PC-3 (cell line): ENCODE results near the gene ZC3H6. TPM values are rescaled to one million over a fixed set of nuclear protein-coding genes. Genes with fewer than 3 reads are reported as not detected.

Experiments
- ATAC-seq: fragments of 200-7000 bp; cut with Tn5 transposase; 2 replicates; pipeline ENCODE4 v1.9.1; 2020; ENCODE audit warnings: mild to moderate bottlenecking, moderate library complexity
- BruUV-seq: library from RNA; stranded (reverse); fragments of 400-500 nt; replicated peaks from 2 replicates; lab custom pipeline; 2021; lab: Mats Ljungman, UMichigan
- CTCF ChIA-PET: fragments of 300-600 bp; sonication (Branson Sonifier 250); formaldehyde crosslinking; loops from one replicate; lab custom pipeline; 2022; ENCODE audit warnings: antibody characterized with exemption; lab: Charles Lee
- POLR2A ChIA-PET: fragments of 300-600 bp; sonication (Branson Sonifier 250); formaldehyde crosslinking; loops from one replicate; lab custom pipeline; 2022; ENCODE audit warnings: antibody characterized with exemption; ENCODE audit not compliant: unreplicated experiment; lab: Charles Lee
- DNase-seq: peaks from one replicate; pipeline ENCODE4 v3.0.0-alpha.2; 2015
- H2AFZ ChIP-seq: fragments of 300-600 bp; sonication (generic); 2 replicates; pipeline ENCODE4 v1.6.0; 2016; ENCODE audit warnings: antibody characterized with exemption, low read length
- H3F3A ChIP-seq: fragments of 300-600 bp; sonication (generic); one replicate; pipeline ENCODE4 v1.6.0; 2017; ENCODE audit warnings: antibody characterized with exemption, low read length, control low read depth, mild to moderate bottlenecking; ENCODE audit not compliant: unreplicated experiment
- H3K27ac ChIP-seq: fragments of 300-600 bp; sonication (generic); 2 replicates; pipeline ENCODE4 v1.5.1; 2016; ENCODE audit warnings: mild to moderate bottlenecking, low read length
- H3K27me3 ChIP-seq: fragments of 300-600 bp; sonication (generic); 2 replicates; pipeline ENCODE4 v1.6.1; 2016; ENCODE audit warnings: low read length, mixed read lengths
- H3K36me3 ChIP-seq: fragments of 300-600 bp; sonication (generic); 2 replicates; pipeline ENCODE4 v1.6.1; 2016; ENCODE audit warnings: low read depth, mixed run types, low read length, mixed read lengths
- H3K4me1 ChIP-seq: fragments of 300-600 bp; sonication (generic); 2 replicates; pipeline ENCODE4 v1.5.1; 2016; ENCODE audit warnings: low read length; ENCODE audit not compliant: insufficient read depth
- H3K4me2 ChIP-seq: fragments of 300-600 bp; sonication (generic); 2 replicates; pipeline ENCODE4 v1.6.0; 2016; ENCODE audit warnings: low read length
- H3K4me3 ChIP-seq: fragments of 300-600 bp; sonication (generic); 2 replicates; pipeline ENCODE4 v1.5.1; 2016; ENCODE audit warnings: mild to moderate bottlenecking, low read length, mixed read lengths
- H3K79me2 ChIP-seq: fragments of 300-600 bp; sonication (generic); 2 replicates; pipeline ENCODE4 v1.6.1; 2017; ENCODE audit warnings: low read length, mixed read lengths
- H3K9ac ChIP-seq: fragments of 300-600 bp; sonication (generic); 2 replicates; pipeline ENCODE4 v1.6.0; 2016; ENCODE audit warnings: mild to moderate bottlenecking, low read length
- H3K9me2 ChIP-seq: fragments of 300-600 bp; sonication (generic); replicated peaks from 2 replicates; pipeline ENCODE4 v1.6.1; 2016; ENCODE audit warnings: mixed run types, low read length, mixed read lengths
- H3K9me3 ChIP-seq: fragments of 300-600 bp; sonication (generic); 2 replicates; pipeline ENCODE4 v1.6.1; 2016; ENCODE audit warnings: low read length, mixed read lengths
- H4K20me1 ChIP-seq: fragments of 300-600 bp; sonication (generic); 2 replicates; pipeline ENCODE4 v1.6.1; 2016; ENCODE audit warnings: low read length, mixed read lengths
- EZH2 ChIP-seq: fragments of 300-600 bp; sonication (generic); IDR thresholded peaks from one replicate; pipeline ENCODE4 v1.6.1; 2017; ENCODE audit warnings: antibody characterized with exemption, mild to moderate bottlenecking, low read length; ENCODE audit not compliant: unreplicated experiment
- EZH2phosphoT487 ChIP-seq: fragments of 300-600 bp; sonication (generic); IDR thresholded peaks from 2 replicates; pipeline ENCODE4 v1.6.1; 2018; ENCODE audit warnings: mild to moderate bottlenecking, antibody characterized with exemption, low read length, borderline replicate concordance
- intact Hi-C: fragments of 100-400 bp; cut with micrococcal nuclease; formaldehyde crosslinking; loops from 2 replicates; pipeline ENCODE4 v1.9.0; 2023
- total RNA-seq: library from RNA; depleted of rRNA; stranded (reverse); fragments of >200 nt; gene quantifications from 2 replicates; pipeline ENCODE4 v1.2.3, GENCODE V29; 2014
- TF ChIP-seq, protein P1 (sequence below): fragments of 300-600 bp; sonication (generic); conservative IDR thresholded peaks from 2 replicates; pipeline ENCODE4 v1.5.1; 2017; ENCODE audit warnings: antibody characterized with exemption, low read depth, mild to moderate bottlenecking, low read length

The ZC3H6 gene
- total RNA-seq, 1 experiment from 2014 or later: 1.3 TPM

DNA sequence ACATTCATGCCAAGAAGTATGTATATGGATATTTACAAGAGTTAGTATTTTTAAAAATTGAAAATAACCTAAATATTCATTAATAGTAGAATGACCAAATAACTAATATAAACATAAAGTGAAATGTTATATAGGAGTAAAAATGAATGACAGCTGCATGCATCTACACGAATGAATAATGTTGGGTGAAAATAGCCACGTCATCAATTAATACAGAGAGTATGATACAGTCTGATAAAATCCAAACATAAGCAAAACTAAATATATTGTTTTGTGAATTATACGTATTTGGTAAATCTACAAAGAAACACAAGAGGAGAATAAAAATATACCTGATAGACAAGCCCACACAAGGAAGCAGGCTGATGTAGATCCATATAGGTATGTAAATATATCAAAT lies 45.0 kb upstream of the ZC3H6 start:
- Histone ChIP-seq H3K79me2 (no peaks in the 10 kb centered on the region), H3K9me3 (no peaks in the 10 kb centered on the region), H3K9me2 (no peaks in the 10 kb centered on the region), H3K27me3 (no peaks in the 10 kb centered on the region), H3K4me3 (no peak overlapping the region), H3K4me1 (no peaks in the 10 kb centered on the region), H4K20me1 (no peaks in the 10 kb centered on the region), H3K9ac (no peak overlapping the region), H3K27ac (no peak overlapping the region), H3F3A (no peaks in the 10 kb centered on the region), H3K36me3 (peaks cover 8% of the 10 kb centered on the region; the same call in 1 of the 2 replicates), H3K4me2 (no peak overlapping the region), H2AFZ (no peak overlapping the region)
- intact Hi-C loops: no loop called here
- POLR2A ChIA-PET: no interaction called here
- CTCF ChIA-PET: no interaction called here
- TF ChIP-seq EZH2phosphoT487: no peak
- TF ChIP-seq, protein P1, sequence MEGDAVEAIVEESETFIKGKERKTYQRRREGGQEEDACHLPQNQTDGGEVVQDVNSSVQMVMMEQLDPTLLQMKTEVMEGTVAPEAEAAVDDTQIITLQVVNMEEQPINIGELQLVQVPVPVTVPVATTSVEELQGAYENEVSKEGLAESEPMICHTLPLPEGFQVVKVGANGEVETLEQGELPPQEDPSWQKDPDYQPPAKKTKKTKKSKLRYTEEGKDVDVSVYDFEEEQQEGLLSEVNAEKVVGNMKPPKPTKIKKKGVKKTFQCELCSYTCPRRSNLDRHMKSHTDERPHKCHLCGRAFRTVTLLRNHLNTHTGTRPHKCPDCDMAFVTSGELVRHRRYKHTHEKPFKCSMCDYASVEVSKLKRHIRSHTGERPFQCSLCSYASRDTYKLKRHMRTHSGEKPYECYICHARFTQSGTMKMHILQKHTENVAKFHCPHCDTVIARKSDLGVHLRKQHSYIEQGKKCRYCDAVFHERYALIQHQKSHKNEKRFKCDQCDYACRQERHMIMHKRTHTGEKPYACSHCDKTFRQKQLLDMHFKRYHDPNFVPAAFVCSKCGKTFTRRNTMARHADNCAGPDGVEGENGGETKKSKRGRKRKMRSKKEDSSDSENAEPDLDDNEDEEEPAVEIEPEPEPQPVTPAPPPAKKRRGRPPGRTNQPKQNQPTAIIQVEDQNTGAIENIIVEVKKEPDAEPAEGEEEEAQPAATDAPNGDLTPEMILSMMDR: no peak
- ATAC-seq: no peak
- no peak for DNase-seq
- BruUV-seq: no TSS peak

DNA sequence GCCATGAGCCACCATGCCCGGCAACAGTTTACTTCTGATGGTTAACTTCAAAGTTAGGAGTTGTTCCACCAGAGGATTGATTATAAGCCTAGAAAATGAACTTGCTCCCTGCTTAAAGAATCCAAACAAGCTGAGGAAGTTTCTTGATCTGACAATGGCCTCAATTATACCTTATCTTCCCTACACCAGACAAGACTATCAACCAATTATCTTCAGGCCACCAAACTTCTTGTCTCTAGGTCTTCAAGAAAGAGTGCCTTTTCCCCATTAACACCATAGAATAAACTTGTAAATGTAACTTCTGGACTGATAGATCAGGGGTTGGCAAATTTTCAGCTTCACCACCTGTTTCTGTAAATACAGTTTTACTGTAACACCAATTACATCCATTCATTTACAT lies 35.5 kb upstream of the ZC3H6 start:
- H3K4me1 ChIP-seq: no peaks in the 10 kb centered on the region
- no peak overlapping the region for H2AFZ ChIP-seq
- no peaks in the 10 kb centered on the region for H3K79me2 ChIP-seq
- ATAC-seq (no peak), DNase-seq (no peak)
- H3K9me3 ChIP-seq: no peaks in the 10 kb centered on the region
- ChIA-PET CTCF (no interaction called here), POLR2A (no interaction called here)
- peaks cover 5% of the 10 kb centered on the region for H3K36me3 ChIP-seq
- H3K4me3 ChIP-seq: no peak overlapping the region
- no peak overlapping the region for H3K27ac ChIP-seq
- H3F3A ChIP-seq: no peaks in the 10 kb centered on the region
- TF ChIP-seq EZH2phosphoT487: no peak
- no peak for TF ChIP-seq EZH2
- TF ChIP-seq, protein P1: no peak
- intact Hi-C loops: no loop called here
- no peaks in the 10 kb centered on the region for H4K20me1 ChIP-seq
- H3K27me3 ChIP-seq: no peaks in the 10 kb centered on the region
- BruUV-seq: no TSS peak
- H3K9ac ChIP-seq: no peak overlapping the region
- no peaks in the 10 kb centered on the region for H3K9me2 ChIP-seq
- H3K4me2 ChIP-seq: no peak overlapping the region

DNA sequence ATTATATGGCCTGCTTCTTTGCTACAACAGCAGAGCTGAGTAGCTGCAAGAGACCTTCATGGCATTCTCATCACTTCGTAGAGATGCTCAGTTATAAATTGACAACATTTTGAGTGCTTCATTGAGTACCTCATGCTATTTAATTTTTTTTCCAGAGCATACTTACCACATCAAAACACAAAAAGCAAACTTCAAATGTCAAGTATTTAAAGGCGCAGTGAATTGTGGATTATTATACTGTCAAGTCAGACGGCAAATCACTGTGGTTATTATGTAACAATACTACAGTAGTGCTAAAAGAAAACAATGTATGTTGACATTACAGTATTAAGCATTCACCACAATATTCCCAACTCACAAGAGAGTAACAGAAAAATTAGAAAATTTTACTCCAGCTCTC lies 33.0 kb upstream of the ZC3H6 start:
- Histone ChIP-seq H2AFZ (no peak overlapping the region), H4K20me1 (no peaks in the 10 kb centered on the region), H3K27ac (no peak overlapping the region), H3K9me2 (no peaks in the 10 kb centered on the region), H3K36me3 (peaks cover 15% of the 10 kb centered on the region), H3K27me3 (no peaks in the 10 kb centered on the region), H3K4me2 (no peak overlapping the region), H3F3A (no peaks in the 10 kb centered on the region), H3K79me2 (no peaks in the 10 kb centered on the region), H3K9ac (no peak overlapping the region), H3K4me1 (no peaks in the 10 kb centered on the region), H3K9me3 (no peaks in the 10 kb centered on the region), H3K4me3 (no peak overlapping the region)
- intact Hi-C loops: no loop called here
- CTCF ChIA-PET: interaction anchor here (0.5 kb wide), 1 partner anchor 358 kb away, joined by 3 read pairs; no protein-coding TSS in a partner anchor
- no peak for TF ChIP-seq EZH2phosphoT487
- TF ChIP-seq, protein P1: no peak
- TF ChIP-seq EZH2: no peak
- BruUV-seq: no TSS peak
- DNase-seq (no peak), ATAC-seq (no peak)
- POLR2A ChIA-PET: no interaction called here
